Measurements from ENCODE around the gene FIGN. TPM values are rescaled to one million over a fixed set of nuclear protein-coding genes. Genes with fewer than 3 reads are reported as not detected.

The FIGN gene
- total and polyA plus RNA-seq, 2 of the 8 experiments (the other 6 are each of a cell fraction or from before 2014, with no cell fraction given) = 5.0 to 22.8 TPM

- FAIRE-seq (no peak), DNase-seq (ENCODE audit: low read depth in 1 of 2, low spot score in 2 of 2) (no peak)
- Histone ChIP-seq H3K9ac (replicated peaks in 1 of 4; ENCODE audit: extremely low read depth in 1 of 4, low read depth in 3 of 4, low read length in 3 of 4) (no peak overlapping the region), H2BK120ac (replicated peaks; ENCODE audit: low read depth, low read length) (no peak overlapping the region), H4K5ac (ENCODE audit: insufficient read length, low read depth, low read length) (no peak overlapping the region), H3K27me3 (replicated peaks in 1 of 4; ENCODE audit: control insufficient read depth in 3 of 4, extremely low read depth in 1 of 4, insufficient read depth in 3 of 4, low read length in 3 of 4) (no peaks in the 10 kb centered on the region; a peak in 1 of 7 replicates), H2AFZ (ENCODE audit: low read length) (no peak overlapping the region), H2BK20ac (ENCODE audit: low read length) (no peak overlapping the region), H3K14ac (ENCODE audit: insufficient read length) (no peak overlapping the region), H3K18ac (ENCODE audit: extremely low read depth, low read length) (no peak overlapping the region), H4K91ac (replicated peaks; ENCODE audit: insufficient read length, low read length) (no peak overlapping the region), H4K20me1 (replicated peaks in 1 of 2; ENCODE audit: control insufficient read depth in 1 of 2, insufficient read depth in 2 of 2, low read length in 2 of 2) (no peaks in the 10 kb centered on the region), H3K4me1 (replicated peaks in 1 of 4; ENCODE audit: control insufficient read depth in 3 of 4, insufficient read depth in 4 of 4, low read length in 3 of 4) (no peaks in the 10 kb centered on the region; a peak in 1 of 7 replicates), H3K4ac (replicated peaks; ENCODE audit: insufficient read length, low read depth, low read length) (no peak overlapping the region), H3K4me3 (ENCODE audit: extremely low read depth in 1 of 4, insufficient read depth in 2 of 4, low read depth in 3 of 4, low read length in 4 of 4) (no peak overlapping the region), H2AK5ac (ENCODE audit: low read depth, low read length) (no peak overlapping the region), H2BK15ac (ENCODE audit: low read length) (no peak overlapping the region), H2BK5ac (ENCODE audit: low read depth, low read length) (no peak overlapping the region), H2BK12ac (ENCODE audit: low read depth, low read length) (no peak overlapping the region), H3K23me2 (ENCODE audit: low read depth, low read length) (no peaks in the 10 kb centered on the region), H3K79me1 (ENCODE audit: low read depth, low read length) (no peaks in the 10 kb centered on the region), H3K79me2 (ENCODE audit: control insufficient read depth in 1 of 2, insufficient read depth in 2 of 2, low read length in 2 of 2) (no peaks in the 10 kb centered on the region), H3K4me2 (ENCODE audit: insufficient read depth in 1 of 2, low read depth in 2 of 2, low read length in 2 of 2) (no peak overlapping the region), H3K23ac (ENCODE audit: insufficient read length) (no peak overlapping the region), H3K9me3 (ENCODE audit: insufficient read depth in 2 of 2, low read depth in 1 of 2, low read length in 1 of 2) (no peaks in the 10 kb centered on the region), H3K36me3 (ENCODE audit: control insufficient read depth in 2 of 4, insufficient read depth in 4 of 4, low read length in 3 of 4) (no peaks in the 10 kb centered on the region), H4K8ac (ENCODE audit: extremely low read depth, insufficient read depth, low read length) (no peak overlapping the region), H3K27ac (ENCODE audit: low read depth, low read length) (no peak overlapping the region), H3K56ac (replicated peaks; ENCODE audit: insufficient read length, low read depth, low read length) (no peak overlapping the region)
- POLR2A ChIA-PET (ENCODE audit: partially characterized antibody) = no interaction called here
- CTCF ChIA-PET (ENCODE audit: partially characterized antibody) = interaction anchor here (0.6 kb wide), 1 partner anchor 1397 kb away, joined by 3 read pairs; no protein-coding TSS in a partner anchor
- 86% methylated on average over 4 of the region's 4 CpGs; no CpG with 5 or more reads in 1 of the 2 experiments for WGBS, 2 experiments (ENCODE audit: extremely low coverage in 1 of 2, insufficient coverage in 1 of 2, insufficient read length in 1 of 2, insufficient replicate concordance in 2 of 2, low coverage in 1 of 2, low lambda C conversion rate in 2 of 2, missing lambda C conversion rate in 1 of 2)
- TF ChIP-seq JUN (IDR thresholded peaks at IDR 0.05; ENCODE audit: low read depth, low read length) (no peak), RAD21 (IDR thresholded peaks at IDR 0.05 in 1 of 2, conservative IDR thresholded peaks at IDR 0.05 in 1 of 2; ENCODE audit: low read depth in 2 of 2, low read length in 2 of 2) (no peak), CBX8 (IDR thresholded peaks at IDR 0.05; ENCODE audit: borderline replicate concordance, low read depth, low read length) (no peak), CHD2 (IDR thresholded peaks at IDR 0.05; ENCODE audit: low read length) (no peak), POU5F1 (IDR thresholded peaks at IDR 0.05; ENCODE audit: low read depth, low read length) (no peak), RFX5 (IDR thresholded peaks at IDR 0.05; ENCODE audit: borderline replicate concordance, low read depth, low read length) (no peak), RBBP5 (IDR thresholded peaks at IDR 0.05; ENCODE audit: borderline replicate concordance, low read depth, low read length) (no peak), TAF7 (optimal IDR thresholded peaks at IDR 0.05; ENCODE audit: borderline replicate concordance, low read depth, low read length) (no peak), SP2 (IDR thresholded peaks at IDR 0.05; ENCODE audit: low read length) (no peak), TEAD4 (IDR thresholded peaks at IDR 0.05; ENCODE audit: low read depth, low read length) (no peak), KDM4A (IDR thresholded peaks at IDR 0.05; ENCODE audit: low read depth, low read length, severe bottlenecking) (no peak)
- TF ChIP-seq, protein P1, sequence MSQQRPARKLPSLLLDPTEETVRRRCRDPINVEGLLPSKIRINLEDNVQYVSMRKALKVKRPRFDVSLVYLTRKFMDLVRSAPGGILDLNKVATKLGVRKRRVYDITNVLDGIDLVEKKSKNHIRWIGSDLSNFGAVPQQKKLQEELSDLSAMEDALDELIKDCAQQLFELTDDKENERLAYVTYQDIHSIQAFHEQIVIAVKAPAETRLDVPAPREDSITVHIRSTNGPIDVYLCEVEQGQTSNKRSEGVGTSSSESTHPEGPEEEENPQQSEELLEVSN (IDR thresholded peaks at IDR 0.05) = no peak
- TF ChIP-seq, protein P2, sequence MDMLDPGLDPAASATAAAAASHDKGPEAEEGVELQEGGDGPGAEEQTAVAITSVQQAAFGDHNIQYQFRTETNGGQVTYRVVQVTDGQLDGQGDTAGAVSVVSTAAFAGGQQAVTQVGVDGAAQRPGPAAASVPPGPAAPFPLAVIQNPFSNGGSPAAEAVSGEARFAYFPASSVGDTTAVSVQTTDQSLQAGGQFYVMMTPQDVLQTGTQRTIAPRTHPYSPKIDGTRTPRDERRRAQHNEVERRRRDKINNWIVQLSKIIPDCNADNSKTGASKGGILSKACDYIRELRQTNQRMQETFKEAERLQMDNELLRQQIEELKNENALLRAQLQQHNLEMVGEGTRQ (IDR thresholded peaks at IDR 0.05; ENCODE audit: low read length) = no peak
Measured at GRCh38 chr2:163756588-163756987, 20.8 kb upstream of the FIGN start.

Measured in H1 (cell line).